Activated CD4-positive, alpha-beta memory T cell treated with anti-CD3 and anti-CD28 coated beads, Interleukin-2, amount 10 ng/mL, durations not matched to agents 7 days and 5 days (primary cell): ENCODE results near the gene HSFX2. TPM values are rescaled to one million over a fixed set of nuclear protein-coding genes. Genes with fewer than 3 reads are reported as not detected.

Experiments
- total RNA-seq, 2 experiments: library from RNA; stranded (reverse); gene quantifications; one replicate each; pipeline ENCODE4 v1.2.3, GENCODE V29; 2021

HSFX2 gene
- total RNA-seq, 2 experiments from 2014 or later = not detected

Other genes starting within 250 kb of the HSFX2 start
- 100 to 1,000 TPM; 114 to 116 TPM for gene IDS, start 90.0 kb downstream of the HSFX2 start, total RNA-seq
- 10 to 100 TPM; 31.8 to 36.4 TPM for gene EOLA1, start 54.3 kb downstream of the HSFX2 start, total RNA-seq
- not detected for gene HSFX3, start 45.4 kb downstream of the HSFX2 start, total RNA-seq
- gene MAGEA9B, start 7.9 kb downstream of the HSFX2 start, total RNA-seq = not detected
- 10 to 100 TPM; 19.0 to 20.4 TPM for gene TMEM185A, start 36.5 kb upstream of the HSFX2 start, total RNA-seq
- gene MAGEA11, start 116.7 kb upstream of the HSFX2 start, total RNA-seq = not detected
- gene HSFX1, start 178.8 kb upstream of the HSFX2 start, total RNA-seq = 1 to 10 TPM in 1 of 2 experiments, under 1 TPM in 1; 0.50 to 1.1 TPM
- gene MAGEA9, start 186.6 kb upstream of the HSFX2 start, total RNA-seq = not detected